GM23338 (cell line): ENCODE data around the gene IQCK.

Source experiments
- CTCF ChIP-seq, 2 experiments: fragments of 200-600 bp in 1 of 2; sonication (generic) in 1 of 2; conservative IDR thresholded peaks; 2 replicates each; pipeline versions ENCODE4 v1.5.1 to v1.6.1; 2016 to 2017; ENCODE audit warnings: antibody characterized with exemption in 2 of 2, low read depth in 2 of 2, mild to moderate bottlenecking in 2 of 2, moderate library complexity in 1 of 2
- EZH2 ChIP-seq: fragments of 200-600 bp; sonication (generic); IDR thresholded peaks from one replicate; pipeline ENCODE4 v1.8.0; 2017; ENCODE audit warnings: antibody characterized with exemption, mild to moderate bottlenecking, low read depth; ENCODE audit not compliant: unreplicated experiment
- POLR2AphosphoS5 ChIP-seq: IDR thresholded peaks from 2 replicates; pipeline ENCODE4 v1.6.1; 2016; ENCODE audit warnings: antibody characterized with exemption, low read depth
- ZNF331 ChIP-seq: fragments of 250-450 bp; sonication (Bioruptor Pico); IDR thresholded peaks from 2 replicates; pipeline ENCODE4 v1.5.0; 2020; ENCODE audit warnings: low read depth, mild to moderate bottlenecking, moderate library complexity

- TF ChIP-seq POLR2AphosphoS5 (no peak), CTCF (conservative IDR thresholded peaks at IDR 0.05; ENCODE audit: low read depth in 2 of 2) (no peak), ZNF331 (no peak), EZH2 (no peak)
These were observed 99.8 kb downstream of the IQCK start for GRCh38 chr16:19817875-19818274.
